ENCODE results near the gene PROKR2.

PROKR2 gene

DNA sequence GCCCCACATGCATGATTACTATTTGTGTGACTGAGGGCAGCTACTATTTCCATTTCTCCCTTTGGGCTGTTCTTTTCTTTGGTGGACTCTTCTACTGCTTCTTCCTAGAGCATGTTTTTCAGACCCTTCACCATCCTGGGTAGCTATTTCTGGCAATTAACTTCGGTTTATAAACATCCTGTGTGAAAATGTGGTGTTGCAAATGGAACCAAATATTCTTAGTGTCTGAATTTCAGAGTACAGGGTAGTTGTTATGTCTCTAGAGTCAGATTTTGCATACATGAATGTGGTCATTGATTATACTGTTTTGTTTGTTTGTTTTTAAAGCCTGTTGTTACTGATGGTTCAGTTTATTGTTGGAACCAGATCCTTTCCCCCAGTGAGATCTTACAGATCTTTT lies 49.7 kb downstream of the PROKR2 start:
- in situ Hi-C loops (cut with HindIII; ENCODE audit: low pct_unique_long_range_greater_than_20kb, low sequenced_read_pairs) = no loop called here
- no peak for DNase-seq (ENCODE audit: low read depth in 1 of 2, low spot score in 1 of 2)
- TF ChIP-seq JUND (IDR thresholded peaks at IDR 0.05; ENCODE audit: low read depth) = no peak

All from T47D (cell line).